SK-N-MC (cell line): ENCODE results near the gene GRIFIN.
"Not testable (repeated sequence)": the region's sequence is repeated elsewhere in the genome, so short reads cannot be mapped to it uniquely, and the experiment has no call there.

Source experiments
- DNase-seq: peaks from one replicate; pipeline ENCODE4 v3.0.0-alpha.2; 2011; ENCODE audit warnings: low read depth, low spot score
- H3K27ac ChIP-seq: fragments of 200-600 bp; sonication (generic); 2 replicates; pipeline ENCODE4 v1.5.1; 2016; ENCODE audit warnings: mixed run types
- H3K36me3 ChIP-seq: fragments of 200-600 bp; sonication (generic); 2 replicates; pipeline ENCODE4 v1.6.1; 2017; ENCODE audit warnings: antibody characterized with exemption, low read length, mixed read lengths; ENCODE audit not compliant: insufficient read depth
- H3K4me3 ChIP-seq: fragments of 200-600 bp; sonication (generic); 2 replicates; pipeline ENCODE4 v1.5.1; 2016
- H3K9ac ChIP-seq: fragments of 200-600 bp; sonication (generic); 2 replicates; pipeline ENCODE4 v1.8.0; 2017; ENCODE audit warnings: mixed run types, mixed read lengths; ENCODE audit not compliant: insufficient read length
- H3K9me3 ChIP-seq: fragments of 200-600 bp; sonication (generic); 2 replicates; pipeline ENCODE4 v1.6.1; 2017; ENCODE audit warnings: low read depth, mild to moderate bottlenecking, antibody characterized with exemption, low read length, moderate library complexity, mixed read lengths
- EZH2 ChIP-seq: fragments of 200-600 bp; sonication (generic); IDR thresholded peaks from one replicate; pipeline ENCODE4 v1.6.1; 2017; ENCODE audit warnings: antibody characterized with exemption
- FOXP2 ChIP-seq: optimal IDR thresholded peaks from 2 replicates; pipeline ENCODE3; 2011; ENCODE audit warnings: mild to moderate bottlenecking, moderate library complexity; ENCODE audit not compliant: insufficient read depth; ENCODE audit errors: extremely low read length, control extremely low read depth
- POLR2AphosphoS5 ChIP-seq: IDR thresholded peaks from 2 replicates; pipeline ENCODE4 v1.6.1; 2012; ENCODE audit warnings: mild to moderate bottlenecking, low read depth, low read length, borderline replicate concordance

GRIFIN gene

GRCh38 chr7:2462731-2463130 is 13.5 kb downstream of the GRIFIN start:
- H3K36me3 ChIP-seq = no peaks in the 10 kb centered on the region
- DNase-seq = no peak
- H3K4me3 ChIP-seq = no peak overlapping the region
- H3K9ac ChIP-seq = no peak overlapping the region
- no peak overlapping the region for H3K27ac ChIP-seq
- no peaks in the 10 kb centered on the region for H3K9me3 ChIP-seq
- no peak for TF ChIP-seq EZH2
- no peak for TF ChIP-seq FOXP2
- no peak for TF ChIP-seq POLR2AphosphoS5

GRCh38 chr7:2461268-2462026 is 14.8 kb downstream of the GRIFIN start:
- Histone ChIP-seq H3K27ac (no peak overlapping the region), H3K9ac (no peak overlapping the region), H3K36me3 (no peaks in the 10 kb centered on the region), H3K4me3 (no peak overlapping the region), H3K9me3 (no peaks in the 10 kb centered on the region)
- no peak for DNase-seq
- TF ChIP-seq FOXP2 (no peak), EZH2 (no peak), POLR2AphosphoS5 (no peak)

DNA sequence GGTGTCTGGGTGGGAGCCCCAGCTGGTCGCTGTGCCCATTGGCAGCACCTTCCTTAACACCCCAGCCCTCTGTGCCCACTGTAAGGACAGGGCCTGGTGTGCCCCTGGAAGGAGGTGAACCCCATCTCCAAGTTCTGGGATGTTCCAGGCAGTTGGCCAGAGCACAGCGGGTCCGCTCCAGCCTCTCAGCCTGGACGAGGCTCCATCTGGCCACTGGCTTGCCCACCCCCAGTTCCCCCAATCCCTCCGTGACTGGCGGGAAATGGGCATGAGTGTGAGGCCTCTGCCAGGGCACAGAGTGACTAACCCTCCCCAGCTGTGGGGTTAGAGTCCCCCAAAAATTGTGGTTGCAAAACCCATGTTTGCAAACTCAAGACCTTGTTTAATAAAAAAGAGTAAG is 15.6 kb downstream of the GRIFIN start:
- DNase-seq = no peak

GRCh38 chr7:2460188-2460587 is 16.0 kb downstream of the GRIFIN start:
- TF ChIP-seq POLR2AphosphoS5 = no peak
- TF ChIP-seq FOXP2 = no peak
- TF ChIP-seq EZH2 = no peak
- no peaks in the 10 kb centered on the region for H3K9me3 ChIP-seq
- H3K9ac ChIP-seq = no peak overlapping the region
- no peak for DNase-seq
- no peaks in the 10 kb centered on the region for H3K36me3 ChIP-seq
- H3K27ac ChIP-seq = no peak overlapping the region
- no peak overlapping the region for H3K4me3 ChIP-seq

More for the DNA sequence above, 15.6 kb downstream of the GRIFIN start:
- Histone ChIP-seq H3K9ac (no peak overlapping the region), H3K36me3 (no peaks in the 10 kb centered on the region), H3K27ac (no peak overlapping the region), H3K9me3 (no peaks in the 10 kb centered on the region), H3K4me3 (no peak overlapping the region)
- TF ChIP-seq POLR2AphosphoS5 (no peak), EZH2 (no peak), FOXP2 (no peak)

- H3K4me3 ChIP-seq = no peak overlapping the region
- H3K27ac ChIP-seq = no peak overlapping the region
- no peaks in the 10 kb centered on the region for H3K9me3 ChIP-seq
- TF ChIP-seq EZH2 (no peak), POLR2AphosphoS5 (no peak), FOXP2 (no peak)
- no peaks in the 10 kb centered on the region for H3K36me3 ChIP-seq
- no peak for DNase-seq
- H3K9ac ChIP-seq = no peak overlapping the region
Observed at GRCh38 chr7:2459674-2460073, 16.5 kb downstream of the GRIFIN start.

DNA sequence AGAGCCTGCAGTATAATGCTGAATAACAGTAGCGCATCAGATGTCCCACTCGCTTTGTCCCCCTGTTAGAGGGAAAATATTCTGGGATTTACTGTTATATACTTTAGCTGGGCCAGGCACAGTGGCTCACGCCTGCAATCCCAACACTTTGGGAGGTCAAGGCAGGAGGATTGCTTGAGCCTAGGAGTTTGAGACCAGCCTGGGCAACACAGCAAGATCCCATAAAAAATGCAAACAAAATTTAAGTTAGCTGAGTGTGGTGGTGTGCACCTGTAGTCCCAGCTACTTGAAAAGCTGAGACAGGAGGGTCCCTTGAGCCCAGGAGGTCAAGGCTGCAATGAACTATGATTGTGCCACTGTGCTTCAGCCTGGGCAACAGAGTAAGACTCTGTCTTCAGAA is 22.3 kb downstream of the GRIFIN start:
- not testable (repeated sequence) for H3K9ac ChIP-seq, H3K27ac ChIP-seq, H3K4me3 ChIP-seq, H3K36me3 ChIP-seq, DNase-seq, H3K9me3 ChIP-seq

DNA sequence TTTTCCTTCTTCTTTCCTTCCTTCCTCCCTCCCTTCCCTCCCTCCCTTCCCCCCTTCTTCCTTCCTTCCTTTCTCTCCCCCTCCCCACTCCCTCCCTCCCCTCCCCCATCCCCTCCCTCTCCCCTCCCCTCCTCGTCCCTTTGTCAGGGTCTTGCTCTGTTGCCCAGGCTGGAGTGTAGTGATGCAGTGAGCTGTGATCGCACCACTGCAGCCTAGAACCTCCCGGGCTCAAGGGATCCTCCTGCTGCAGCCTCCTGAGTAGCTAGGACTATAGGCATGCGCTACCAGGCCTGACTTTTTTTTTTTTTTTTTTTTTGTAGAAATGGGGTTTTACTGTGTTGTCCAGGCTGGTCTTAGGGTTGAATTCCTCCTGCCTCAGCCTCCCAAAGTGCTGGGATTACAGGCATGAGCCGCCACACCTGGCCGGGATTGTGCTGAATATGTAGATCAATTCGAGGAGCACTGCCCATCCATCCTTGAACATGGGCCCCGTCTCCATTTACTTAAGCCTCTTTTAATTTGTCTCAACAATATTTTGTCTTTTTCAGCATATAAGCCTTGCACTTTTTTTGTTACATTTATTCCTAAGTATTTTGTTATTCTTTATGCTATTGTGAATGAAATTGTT is 23.4 kb downstream of the GRIFIN start:
- no peak overlapping the region for H3K27ac ChIP-seq
- no peak for DNase-seq
- TF ChIP-seq EZH2 (no peak), POLR2AphosphoS5 (no peak), FOXP2 (no peak)
- no peaks in the 10 kb centered on the region for H3K9me3 ChIP-seq
- H3K4me3 ChIP-seq = no peak overlapping the region
- no peaks in the 10 kb centered on the region for H3K36me3 ChIP-seq
- no peak overlapping the region for H3K9ac ChIP-seq

DNA sequence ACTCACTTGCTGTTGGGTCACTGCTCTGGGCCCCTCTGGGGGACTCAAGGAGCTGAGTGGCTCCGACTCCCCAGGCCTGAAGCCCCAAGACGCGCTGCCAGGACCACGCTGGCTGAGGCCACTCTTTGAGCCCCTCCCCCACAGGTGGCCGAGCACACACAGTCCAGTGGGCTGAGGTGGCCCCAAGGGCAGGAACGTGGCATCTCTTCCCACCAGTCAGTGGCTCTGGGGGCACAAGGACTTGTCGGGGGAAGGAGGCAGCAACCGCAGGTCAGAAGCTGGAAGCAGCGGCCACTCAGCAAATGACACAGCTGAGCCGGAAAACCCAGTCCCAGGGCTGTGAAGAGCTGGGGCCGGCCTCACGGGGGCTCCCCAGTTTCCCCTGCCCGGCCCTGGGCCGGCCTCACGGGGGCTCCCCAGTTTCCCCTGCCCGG is 24.1 kb downstream of the GRIFIN start:
- Histone ChIP-seq H3K4me3 (no peak overlapping the region), H3K36me3 (no peaks in the 10 kb centered on the region), H3K27ac (no peak overlapping the region), H3K9ac (no peak overlapping the region), H3K9me3 (no peaks in the 10 kb centered on the region)
- TF ChIP-seq POLR2AphosphoS5 = no peak
- TF ChIP-seq EZH2 = no peak
- no peak for TF ChIP-seq FOXP2
- DNase-seq = no peak
